HG03196 (cell line): Measurements from ENCODE around the gene WASHC2A.
"Not testable (repeated sequence)": the region's sequence is repeated elsewhere in the genome, so short reads cannot be mapped to it uniquely, and the experiment has no call there.

Experiments
- ATAC-seq: cut with Tn5 transposase; IDR thresholded peaks from one replicate; pipeline ENCODE4 v1.9.1; 2021; ENCODE audit not compliant: unreplicated experiment

WASHC2A gene, protein sequence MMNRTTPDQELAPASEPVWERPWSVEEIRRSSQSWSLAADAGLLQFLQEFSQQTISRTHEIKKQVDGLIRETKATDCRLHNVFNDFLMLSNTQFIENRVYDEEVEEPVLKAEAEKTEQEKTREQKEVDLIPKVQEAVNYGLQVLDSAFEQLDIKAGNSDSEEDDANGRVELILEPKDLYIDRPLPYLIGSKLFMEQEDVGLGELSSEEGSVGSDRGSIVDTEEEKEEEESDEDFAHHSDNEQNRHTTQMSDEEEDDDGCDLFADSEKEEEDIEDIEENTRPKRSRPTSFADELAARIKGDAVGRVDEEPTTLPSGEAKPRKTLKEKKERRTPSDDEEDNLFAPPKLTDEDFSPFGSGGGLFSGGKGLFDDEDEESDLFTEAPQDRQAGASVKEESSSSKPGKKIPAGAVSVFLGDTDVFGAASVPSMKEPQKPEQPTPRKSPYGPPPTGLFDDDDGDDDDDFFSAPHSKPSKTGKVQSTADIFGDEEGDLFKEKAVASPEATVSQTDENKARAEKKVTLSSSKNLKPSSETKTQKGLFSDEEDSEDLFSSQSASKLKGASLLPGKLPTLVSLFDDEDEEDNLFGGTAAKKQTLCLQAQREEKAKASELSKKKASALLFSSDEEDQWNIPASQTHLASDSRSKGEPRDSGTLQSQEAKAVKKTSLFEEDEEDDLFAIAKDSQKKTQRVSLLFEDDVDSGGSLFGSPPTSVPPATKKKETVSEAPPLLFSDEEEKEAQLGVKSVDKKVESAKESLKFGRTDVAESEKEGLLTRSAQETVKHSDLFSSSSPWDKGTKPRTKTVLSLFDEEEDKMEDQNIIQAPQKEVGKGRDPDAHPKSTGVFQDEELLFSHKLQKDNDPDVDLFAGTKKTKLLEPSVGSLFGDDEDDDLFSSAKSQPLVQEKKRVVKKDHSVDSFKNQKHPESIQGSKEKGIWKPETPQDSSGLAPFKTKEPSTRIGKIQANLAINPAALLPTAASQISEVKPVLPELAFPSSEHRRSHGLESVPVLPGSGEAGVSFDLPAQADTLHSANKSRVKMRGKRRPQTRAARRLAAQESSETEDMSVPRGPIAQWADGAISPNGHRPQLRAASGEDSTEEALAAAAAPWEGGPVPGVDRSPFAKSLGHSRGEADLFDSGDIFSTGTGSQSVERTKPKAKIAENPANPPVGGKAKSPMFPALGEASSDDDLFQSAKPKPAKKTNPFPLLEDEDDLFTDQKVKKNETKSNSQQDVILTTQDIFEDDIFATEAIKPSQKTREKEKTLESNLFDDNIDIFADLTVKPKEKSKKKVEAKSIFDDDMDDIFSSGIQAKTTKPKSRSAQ (N-terminal part only)

DNA sequence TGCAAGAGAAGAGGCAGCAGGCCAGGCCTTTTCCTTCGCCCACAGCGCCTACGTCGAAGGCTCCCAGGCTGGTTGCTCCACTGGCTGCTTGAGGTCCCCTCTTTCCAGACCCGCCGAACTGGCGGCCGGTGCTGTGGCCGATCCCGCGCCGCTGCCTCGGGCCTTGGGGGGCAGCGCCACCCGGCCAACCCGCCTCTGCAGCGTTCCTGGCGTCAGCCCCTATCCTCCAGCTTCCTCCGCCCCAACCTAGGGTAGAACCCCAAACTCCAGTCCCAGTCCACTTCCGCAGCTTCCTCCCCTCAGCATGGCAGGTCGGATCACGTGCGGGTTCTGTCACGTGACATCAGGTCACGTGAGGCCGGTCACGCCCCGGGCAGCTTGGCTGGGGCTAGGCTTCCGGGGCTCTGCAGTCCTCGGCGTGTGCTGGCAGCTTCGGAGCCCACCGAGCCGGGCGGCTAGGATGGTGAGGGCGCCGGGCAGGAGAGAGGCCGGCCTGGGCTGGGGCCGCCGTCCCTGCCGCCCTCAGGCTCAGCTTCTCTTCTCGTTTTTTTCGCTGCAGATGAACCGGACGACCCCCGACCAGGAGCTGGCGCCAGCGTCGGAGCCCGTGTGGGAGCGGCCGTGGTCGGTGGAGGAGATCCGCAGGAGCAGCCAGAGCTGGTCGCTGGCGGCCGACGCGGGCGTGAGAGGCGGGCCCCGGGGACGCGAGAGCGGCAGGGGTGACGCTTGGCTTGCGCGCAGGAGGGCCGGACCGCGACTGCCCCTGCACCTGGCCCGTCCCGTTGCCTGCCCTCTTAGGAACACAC, at the start of gene WASHC2A:
Gene WASHC2A, plus strand, starts transcription at position 409 of the 806 bp plus-strand sequence. Its CDS starts 52 bp downstream, at position 461.
- ATAC-seq: peak; percentile 86

DNA sequence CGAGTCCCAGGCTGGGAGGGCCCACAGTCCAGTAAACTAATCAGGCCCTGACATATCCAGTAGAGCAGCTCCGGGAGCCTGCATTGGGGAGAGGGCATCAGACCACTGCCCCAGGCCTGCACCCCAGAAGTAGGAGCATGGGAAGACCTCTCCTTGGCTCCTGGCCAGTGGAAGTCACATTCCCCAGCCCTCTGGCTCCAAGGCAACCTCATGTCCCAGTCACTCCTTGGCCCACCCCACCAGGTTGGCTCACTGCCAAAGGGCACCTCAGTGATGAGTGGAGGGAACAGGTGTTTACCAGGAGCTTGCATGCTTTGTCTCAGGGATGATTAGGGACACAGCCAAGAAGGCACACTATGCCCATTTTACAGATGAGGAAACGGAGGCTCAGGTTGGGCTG, 48.5 kb upstream of the WASHC2A start:
- not testable (repeated sequence) for ATAC-seq

DNA sequence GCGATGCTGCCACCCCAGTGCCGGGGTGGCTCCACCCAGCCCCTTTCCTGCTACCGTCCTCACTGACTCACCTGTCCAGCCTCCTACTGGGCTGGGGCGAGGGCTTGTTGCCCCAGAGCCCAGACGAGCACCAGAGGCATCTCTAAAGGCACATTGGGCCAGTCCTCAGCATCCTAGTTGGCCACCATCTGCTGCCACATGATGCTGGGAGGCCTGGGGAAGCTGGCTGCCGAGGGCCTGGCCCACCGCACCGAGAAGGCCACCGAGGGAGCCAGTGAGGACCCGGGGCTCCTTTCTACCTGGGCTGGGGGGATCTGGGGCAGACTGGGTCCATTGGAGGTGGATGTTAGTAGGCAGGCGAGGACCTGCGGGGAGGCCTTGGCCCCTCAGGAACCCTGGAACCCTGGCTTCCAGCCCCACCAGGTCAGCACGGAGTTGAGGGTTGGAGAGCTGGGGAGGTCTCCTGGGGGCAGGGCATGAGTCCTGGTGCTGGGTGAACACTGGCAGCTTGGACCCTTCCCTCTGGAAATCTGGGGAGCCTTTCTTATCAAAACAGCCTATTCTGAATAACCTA, 47.2 kb upstream of the WASHC2A start:
- not testable (repeated sequence) for ATAC-seq

DNA sequence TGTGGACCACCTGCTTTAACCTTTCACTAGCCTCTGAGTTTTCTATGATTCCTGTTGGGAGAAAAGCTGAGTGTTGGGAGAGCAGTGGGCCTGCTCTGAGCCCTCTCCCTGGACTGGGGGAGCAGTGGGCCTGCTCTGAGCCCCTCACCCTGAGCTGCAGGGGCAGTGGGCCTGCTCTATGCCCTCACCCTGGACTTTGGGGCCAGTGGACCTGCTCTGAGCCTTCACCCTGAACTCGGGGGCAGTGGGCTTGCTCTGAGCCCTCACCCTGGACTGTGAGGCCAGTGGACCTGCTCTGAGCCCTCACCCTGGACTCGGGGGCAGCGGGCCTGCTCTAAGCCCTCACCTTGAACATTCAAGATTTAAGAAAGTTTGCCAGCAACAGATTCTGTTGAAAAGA, 46.1 kb upstream of the WASHC2A start:
- ATAC-seq: no peak

DNA sequence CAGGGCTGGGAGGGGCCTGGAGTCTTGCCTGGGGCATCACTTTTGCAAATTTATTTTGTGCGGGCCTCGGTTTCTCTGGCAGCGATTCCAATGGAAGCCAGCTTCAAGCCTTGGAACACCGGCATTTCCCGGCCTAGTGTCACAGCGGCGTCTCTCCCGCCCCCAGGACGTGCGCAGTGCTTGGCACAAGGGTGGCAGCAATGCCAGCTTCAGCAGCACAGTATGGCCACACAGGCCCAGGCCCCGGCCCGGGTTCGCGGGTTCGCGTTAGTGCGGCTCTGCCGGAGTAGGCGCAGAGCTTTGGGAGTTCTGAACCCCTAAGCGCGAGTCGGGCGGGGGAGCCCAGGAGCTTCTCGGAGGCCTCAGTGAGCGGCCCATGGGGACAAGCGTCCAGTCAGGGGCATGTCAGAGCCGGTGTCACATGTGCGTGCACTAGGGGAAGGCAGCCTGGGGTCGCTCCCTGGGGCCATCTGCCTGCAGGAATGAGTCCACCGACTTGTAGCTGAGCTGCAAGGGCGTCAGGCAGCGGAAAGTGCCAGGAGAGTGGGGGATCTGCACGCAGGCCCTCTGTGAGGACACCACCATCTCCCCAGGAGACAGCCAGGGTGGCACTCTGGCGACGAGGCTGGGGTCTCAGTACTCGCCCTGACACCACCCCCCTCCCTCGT, 42.9 kb upstream of the WASHC2A start:
- not testable (repeated sequence) for ATAC-seq

DNA sequence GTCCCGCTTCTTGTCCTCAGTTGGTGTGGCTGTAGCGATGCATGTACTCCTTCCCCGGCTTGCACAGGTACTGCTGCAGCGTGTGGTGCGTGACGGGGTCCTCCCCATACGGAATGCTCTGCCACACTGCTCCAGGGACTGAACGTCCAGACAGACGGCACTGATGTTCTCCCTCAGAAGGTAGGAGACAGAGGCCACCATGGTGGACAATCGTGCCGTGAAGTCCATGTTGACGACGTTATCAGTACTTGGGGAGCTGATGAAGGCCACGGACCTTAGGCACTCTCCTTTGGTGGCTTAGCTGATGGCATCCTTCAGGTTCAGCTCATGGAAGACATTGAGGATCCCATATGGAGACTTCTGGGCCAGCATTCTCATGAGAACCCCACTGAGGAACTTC, 42.1 kb upstream of the WASHC2A start:
- ATAC-seq: no peak

DNA sequence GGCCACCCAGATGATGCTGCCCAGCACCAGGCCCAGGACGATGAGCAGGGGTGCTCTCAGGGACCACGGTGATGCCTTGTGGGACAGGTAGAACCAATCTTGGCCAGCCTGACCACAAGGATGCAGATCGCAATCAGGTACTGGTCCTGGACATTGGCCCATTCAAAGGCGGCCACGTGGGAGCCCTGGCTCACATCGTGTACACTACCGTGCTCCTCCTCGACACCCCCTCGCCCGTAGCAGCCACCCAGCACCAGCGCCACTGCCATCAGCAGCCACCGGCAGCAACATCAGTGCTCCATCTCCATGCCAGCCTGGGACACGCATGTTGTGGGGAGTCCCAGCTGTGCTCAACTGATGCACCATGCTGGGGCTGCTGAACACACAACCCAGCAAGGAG, 40.6 kb upstream of the WASHC2A start:
- no peak for ATAC-seq

DNA sequence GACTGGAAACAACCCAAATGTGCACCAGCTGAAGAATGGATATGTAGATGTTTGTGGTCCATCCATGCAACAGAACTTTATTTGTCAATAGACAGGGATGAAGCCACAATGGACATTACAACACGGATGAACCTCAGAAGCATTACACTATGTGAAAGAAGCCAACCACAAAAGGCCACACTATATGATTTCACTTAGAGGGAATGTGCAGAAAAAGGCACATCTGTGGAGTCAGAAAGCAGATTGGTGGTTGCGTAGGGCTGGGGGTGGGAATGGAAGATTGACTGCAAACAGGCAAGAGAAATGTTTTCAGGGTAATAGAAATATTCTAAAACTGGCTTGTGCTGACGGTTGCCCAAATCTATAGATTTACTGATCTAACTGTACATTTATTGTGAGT, 34.3 kb upstream of the WASHC2A start:
- ATAC-seq: no peak

DNA sequence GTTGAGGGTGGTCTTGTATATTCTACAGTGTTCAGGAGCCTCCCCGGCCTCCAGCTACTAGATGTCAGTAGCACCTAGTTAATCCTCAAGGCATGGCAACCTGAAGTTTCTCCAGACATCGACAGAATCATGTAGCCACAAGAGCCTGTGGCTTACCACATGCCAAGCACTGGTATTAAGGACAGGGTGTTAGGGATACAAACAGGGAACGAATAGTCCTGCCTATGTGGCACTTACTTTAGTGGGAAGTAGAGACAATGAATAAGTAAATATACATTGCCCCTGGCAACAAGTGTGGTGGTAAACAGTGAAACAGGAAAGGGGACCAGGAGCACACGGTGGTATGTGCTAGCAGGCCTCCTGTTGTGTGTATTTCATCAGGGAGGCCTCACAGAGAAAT, 32.4 kb upstream of the WASHC2A start:
- not testable (repeated sequence) for ATAC-seq

DNA sequence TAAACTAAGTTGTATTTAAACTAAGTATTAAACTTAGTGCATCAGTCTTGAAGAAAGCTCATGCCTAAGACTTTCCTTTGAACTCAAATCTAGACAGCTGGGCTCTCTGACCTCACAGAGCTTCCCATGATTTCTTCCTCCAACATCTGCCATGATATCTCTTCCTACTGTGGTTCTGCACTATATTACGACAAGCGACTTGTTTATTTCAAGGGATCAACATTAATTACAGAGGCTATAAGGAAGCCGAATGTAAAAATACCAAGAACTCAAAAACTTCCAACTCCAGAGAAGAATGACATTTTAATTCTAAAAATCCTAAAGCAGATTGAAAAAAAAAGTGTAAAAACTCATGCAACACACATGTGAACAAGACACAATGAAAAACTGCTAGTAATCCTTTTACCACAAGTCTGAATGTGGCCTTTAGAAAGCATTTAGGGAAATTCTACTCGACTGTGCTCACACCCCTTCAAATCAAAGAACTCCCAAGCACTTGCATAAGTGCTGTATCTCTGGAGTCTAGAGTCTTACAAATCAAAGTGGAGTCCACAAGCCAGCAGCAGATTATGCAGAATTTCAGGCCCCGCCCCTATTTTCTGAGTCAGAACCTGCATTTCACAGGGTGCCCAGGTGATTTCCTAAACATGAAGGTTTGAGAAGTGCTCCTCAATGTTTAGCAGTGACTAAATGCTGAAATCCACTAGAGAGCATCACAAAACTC, 22.7 kb upstream of the WASHC2A start:
- ATAC-seq: no peak

DNA sequence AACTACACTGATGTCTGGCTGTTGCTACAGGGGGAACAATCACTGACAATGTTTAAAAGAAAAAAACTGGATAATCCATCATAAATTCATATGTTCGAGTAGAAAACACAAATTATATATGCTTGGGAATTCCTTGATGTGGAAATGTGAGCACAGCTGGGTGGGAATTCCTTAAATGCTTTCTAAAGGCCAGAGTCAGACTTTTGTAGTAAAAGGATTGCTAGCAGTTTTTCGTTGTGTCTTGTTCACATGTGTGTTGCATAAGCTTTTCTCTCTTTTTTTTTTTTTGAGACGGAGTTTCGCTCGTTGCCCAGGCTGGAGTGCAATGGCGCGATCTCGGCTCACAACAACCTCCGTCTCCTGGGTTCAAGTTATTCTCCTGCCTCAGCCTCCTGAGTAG, 21.3 kb upstream of the WASHC2A start:
- ATAC-seq: not testable (repeated sequence)

DNA sequence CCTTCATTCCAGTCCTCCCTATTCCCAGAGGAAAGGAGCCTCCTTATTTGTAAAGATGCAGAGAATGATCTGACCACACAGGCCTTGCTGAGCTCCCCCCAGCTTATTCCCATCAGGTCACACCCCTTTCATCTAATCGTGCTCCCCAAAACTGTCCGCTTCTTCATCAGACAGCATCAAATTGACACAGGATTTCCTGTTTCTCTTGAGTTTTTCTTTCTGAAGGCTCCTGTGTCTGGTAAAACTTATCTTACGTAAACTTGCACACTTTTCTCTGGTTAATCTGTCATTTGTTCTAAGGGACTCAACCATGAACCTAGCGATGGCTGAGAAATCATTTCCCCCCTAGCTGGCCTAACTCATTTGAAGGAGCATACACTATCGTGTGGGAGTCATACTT, 20.2 kb upstream of the WASHC2A start:
- ATAC-seq: not testable (repeated sequence)

DNA sequence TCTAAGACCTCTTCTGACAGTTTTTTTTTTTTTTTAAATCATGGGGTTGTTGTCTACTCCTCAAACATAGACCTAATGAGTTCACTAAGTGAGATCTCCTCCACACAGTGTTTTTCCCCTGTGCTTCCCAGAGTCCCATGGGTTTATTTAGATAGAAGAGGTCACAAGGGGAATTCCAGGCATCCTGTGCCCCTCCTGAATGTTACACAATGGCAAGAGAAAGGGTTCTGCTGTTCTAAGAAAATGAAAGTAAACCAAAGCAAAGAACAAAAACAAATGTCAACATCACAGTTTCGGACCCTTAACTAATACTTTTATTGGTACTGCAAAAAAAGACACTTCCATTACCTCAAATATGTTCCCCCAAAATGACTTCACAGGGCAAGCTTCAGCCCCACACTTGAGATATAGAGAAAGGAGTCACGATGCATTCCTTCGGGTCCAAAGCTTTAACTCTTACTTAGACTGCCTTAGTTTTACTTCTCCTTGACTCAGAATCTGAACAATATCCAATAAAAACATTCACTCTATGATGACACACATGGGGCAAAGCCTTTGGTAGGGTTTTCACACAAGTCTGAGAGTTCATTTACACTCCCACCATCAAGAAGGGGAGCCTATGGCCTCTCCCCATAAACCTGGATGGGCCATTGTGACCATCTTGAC, 15.6 kb upstream of the WASHC2A start:
- ATAC-seq: peak; percentile 58

DNA sequence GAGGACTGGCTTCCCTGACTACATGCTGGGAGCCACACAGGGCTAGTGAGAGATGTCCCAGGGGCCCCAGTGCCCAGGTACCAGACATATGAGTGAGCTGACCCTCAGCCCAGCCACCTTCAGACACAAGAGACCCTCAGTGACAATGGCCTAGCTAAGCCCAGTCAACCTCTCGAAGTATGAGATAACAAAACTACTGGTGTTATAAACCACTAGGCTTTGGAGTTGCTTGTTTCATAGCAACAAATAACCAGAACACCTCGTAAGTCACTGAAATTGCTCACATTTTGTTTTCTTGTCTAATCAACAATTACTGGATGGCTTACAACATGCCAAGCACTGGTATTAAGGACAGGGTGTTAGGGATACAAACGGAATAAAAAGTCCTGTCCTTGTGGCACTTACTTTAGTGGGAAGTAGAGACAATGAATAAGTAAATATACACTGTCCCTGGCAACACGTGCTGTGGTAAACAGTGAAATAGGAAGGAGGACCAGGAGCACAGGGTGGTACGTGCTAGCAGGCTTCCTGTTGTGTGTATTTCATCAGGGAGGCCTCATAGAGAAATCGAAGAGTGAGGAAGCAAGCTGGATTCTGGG, 14.9 kb upstream of the WASHC2A start:
- ATAC-seq: not testable (repeated sequence)

DNA sequence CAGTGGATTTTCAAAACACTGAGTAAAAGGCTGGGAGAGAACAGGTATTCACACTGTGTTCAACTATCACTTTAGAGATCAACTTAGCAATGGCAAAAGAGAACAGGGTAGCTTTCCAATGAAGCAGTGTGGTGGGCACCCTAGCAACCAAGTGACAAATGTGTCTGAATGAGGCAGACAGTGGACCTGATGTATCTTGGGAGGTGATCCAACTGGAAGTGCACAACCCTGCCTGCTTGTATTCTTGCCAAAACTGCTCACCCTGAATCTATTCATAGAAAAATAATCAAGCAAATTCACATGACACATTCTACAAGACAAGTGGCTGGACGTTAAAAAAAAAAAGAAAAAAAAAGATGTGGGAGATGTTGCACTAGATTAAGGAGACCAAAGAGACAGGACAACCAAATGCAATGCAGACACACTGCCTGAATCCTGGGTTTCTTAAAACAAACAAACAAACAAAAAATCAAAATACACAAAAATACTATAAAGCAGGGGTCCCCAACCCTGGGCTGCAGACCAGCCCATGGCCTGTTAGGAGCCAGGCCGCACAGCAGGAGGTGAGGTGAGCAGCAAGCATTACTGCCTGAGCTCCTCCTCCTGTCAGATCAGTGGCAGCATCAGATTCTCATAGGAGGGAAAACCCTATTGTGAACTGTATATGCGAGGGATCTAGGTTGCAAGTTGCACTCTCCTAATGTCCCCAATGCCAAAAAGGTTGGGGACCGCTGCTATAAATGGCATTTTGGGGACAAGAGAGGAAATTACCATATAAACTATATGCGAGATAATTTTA, 12.1 kb upstream of the WASHC2A start:
- ATAC-seq: not testable (repeated sequence)

DNA sequence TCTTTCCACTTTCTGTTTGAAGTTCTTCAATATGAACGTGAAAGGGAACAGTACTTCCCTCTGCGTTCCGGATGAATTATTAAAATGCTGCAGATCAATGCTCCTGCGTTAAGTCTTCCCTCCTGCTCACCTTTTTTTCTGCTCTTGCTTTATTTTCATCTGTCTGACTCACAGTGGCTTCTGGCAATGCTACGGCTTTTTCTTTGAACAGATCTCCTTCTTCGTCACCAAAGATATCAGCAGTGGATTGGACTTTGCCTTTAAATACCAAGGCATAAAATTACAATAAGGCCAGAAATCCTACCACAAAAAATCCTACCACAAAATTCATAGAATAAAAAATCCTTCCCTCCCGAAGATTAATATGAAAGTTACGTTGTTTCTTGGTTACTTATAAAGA, 11.1 kb upstream of the WASHC2A start:
- ATAC-seq: not testable (repeated sequence)

DNA sequence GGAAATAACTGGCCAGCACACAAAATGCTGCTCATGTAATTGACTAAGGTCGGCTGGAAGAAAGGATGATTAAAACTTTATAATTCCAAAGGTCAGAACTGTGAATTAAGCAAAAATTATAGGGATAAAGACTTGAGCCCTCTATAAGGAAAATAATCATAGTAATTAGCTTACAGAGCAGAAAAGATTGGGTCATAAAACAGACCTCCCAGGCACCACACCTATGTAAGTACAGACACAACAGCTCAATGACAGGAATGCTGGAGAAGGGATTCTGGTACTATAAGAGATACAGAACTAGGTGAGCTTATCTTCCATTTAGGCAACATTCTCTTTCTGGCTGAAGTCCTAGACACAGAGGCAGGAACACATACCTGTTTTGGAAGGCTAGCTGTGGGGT, 9.0 kb upstream of the WASHC2A start:
- ATAC-seq: not testable (repeated sequence)
